Activated T-helper 1 cell treated with anti-CD3 and anti-CD28 coated beads, Interleukin-12 subunit alpha, Interleukin-12 subunit beta, Interleukin-2, Interleukin-4 antibody, amounts not matched to agents 30 ng/mL and 10 ng/mL and 1 ng/mL, durations not matched to agents 14 hours and 24 hours and 36 hours (primary cell): ENCODE data around the gene PAK5. TPM values are rescaled to one million over a fixed set of nuclear protein-coding genes. Genes with fewer than 3 reads are reported as not detected.

ENCODE experiments used
- DNase-seq: peaks from one replicate; pipeline ENCODE4 v3.0.0; 2021; ENCODE audit warnings: low spot score
- H3K27ac Mint-ChIP-seq: one replicate; pipeline ENCODE4 v1.8.0; 2021; ENCODE audit warnings: mild to moderate bottlenecking, mixed read lengths
- H3K27me3 Mint-ChIP-seq: one replicate; pipeline ENCODE4 v1.8.0; 2022; ENCODE audit warnings: mild to moderate bottlenecking, moderate library complexity, mixed read lengths; ENCODE audit not compliant: insufficient read depth
- H3K36me3 Mint-ChIP-seq: one replicate; pipeline ENCODE4 v1.8.0; 2021; ENCODE audit warnings: low read depth, mixed read lengths
- H3K4me1 Mint-ChIP-seq: one replicate; pipeline ENCODE4 v1.8.0; 2021; ENCODE audit warnings: low read depth, mixed read lengths
- H3K4me3 Mint-ChIP-seq: one replicate; pipeline ENCODE4 v1.8.0; 2021; ENCODE audit warnings: mild to moderate bottlenecking, moderate library complexity, mixed read lengths
- H3K9me3 Mint-ChIP-seq: one replicate; pipeline ENCODE4 v1.8.0; 2021; ENCODE audit warnings: mixed read lengths
- intact Hi-C: fragments of 100-400 bp; cut with micrococcal nuclease; formaldehyde crosslinking; loops from one replicate; pipeline ENCODE4 v1.15.1; 2024
- total RNA-seq: library from RNA; stranded (reverse); gene quantifications from 2 replicates; pipeline ENCODE4 v1.2.3, GENCODE V29; 2022

Gene PAK5
- total RNA-seq, 1 donor from 2014 or later = not detected

- H3K4me3 Mint-ChIP-seq = no peak overlapping the region
- no peak for DNase-seq
- H3K27me3 Mint-ChIP-seq = no peaks in the 10 kb centered on the region
- intact Hi-C loops = no loop called here
- H3K36me3 Mint-ChIP-seq = no peaks in the 10 kb centered on the region
- H3K9me3 Mint-ChIP-seq = no peaks in the 10 kb centered on the region
- H3K4me1 Mint-ChIP-seq = no peaks in the 10 kb centered on the region
- no peak overlapping the region for H3K27ac Mint-ChIP-seq
These were observed 241.3 kb downstream of the PAK5 start for GRCh38 chr20:9597547-9597946.

DNA sequence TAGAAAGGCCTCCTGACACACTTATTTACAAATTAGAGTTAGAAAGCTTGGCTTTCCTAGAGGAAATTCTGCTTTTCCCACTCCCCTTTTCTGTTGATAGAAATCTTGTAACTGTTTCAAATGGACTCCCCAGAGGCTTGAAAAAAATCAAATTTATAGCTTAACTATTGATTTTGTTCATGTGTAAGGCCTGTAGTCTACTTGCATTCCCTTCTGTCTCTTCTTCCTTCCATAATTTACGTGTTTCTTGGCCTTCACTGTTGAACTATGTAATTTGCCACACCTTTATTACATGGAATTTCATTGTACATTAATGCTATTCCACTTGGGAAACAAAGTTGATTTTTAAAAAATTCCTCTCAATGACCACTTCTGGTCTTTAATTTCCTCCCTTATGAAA lies 243.1 kb downstream of the PAK5 start:
- no peaks in the 10 kb centered on the region for H3K27me3 Mint-ChIP-seq
- no peaks in the 10 kb centered on the region for H3K9me3 Mint-ChIP-seq
- no peaks in the 10 kb centered on the region for H3K36me3 Mint-ChIP-seq
- intact Hi-C loops = no loop called here
- no peaks in the 10 kb centered on the region for H3K4me1 Mint-ChIP-seq
- H3K27ac Mint-ChIP-seq = no peak overlapping the region
- DNase-seq = no peak
- no peak overlapping the region for H3K4me3 Mint-ChIP-seq

GRCh38 chr20:9594284-9594875 lies 244.5 kb downstream of the PAK5 start:
- no peaks in the 10 kb centered on the region for H3K36me3 Mint-ChIP-seq
- H3K4me3 Mint-ChIP-seq = no peak overlapping the region
- intact Hi-C loops = no loop called here
- no peak for DNase-seq
- H3K27ac Mint-ChIP-seq = no peak overlapping the region
- H3K9me3 Mint-ChIP-seq = no peaks in the 10 kb centered on the region
- no peaks in the 10 kb centered on the region for H3K27me3 Mint-ChIP-seq
- H3K4me1 Mint-ChIP-seq = no peaks in the 10 kb centered on the region

DNA sequence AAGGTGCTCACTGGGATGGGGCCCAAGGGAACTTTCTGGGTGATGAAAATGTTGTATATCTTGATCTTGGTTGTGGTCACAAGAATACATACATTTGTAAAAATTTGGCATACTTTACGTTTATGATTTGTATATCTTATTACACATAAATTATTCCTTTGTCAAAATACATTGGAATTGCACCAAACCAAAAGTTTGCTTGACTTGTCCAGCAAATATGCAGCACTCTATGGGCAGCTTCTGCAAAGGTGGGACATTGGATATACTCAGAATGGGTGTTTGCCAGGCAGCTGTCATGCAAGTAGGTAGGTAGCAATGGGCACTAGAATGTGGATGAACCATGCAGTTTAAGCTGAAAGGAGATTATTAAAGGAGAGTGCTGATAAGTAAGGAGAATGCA lies 246.5 kb downstream of the PAK5 start:
- intact Hi-C loops = no loop called here
- no peak for DNase-seq
- Mint-ChIP-seq H3K4me1 (no peaks in the 10 kb centered on the region), H3K27ac (no peak overlapping the region), H3K4me3 (no peak overlapping the region), H3K36me3 (no peaks in the 10 kb centered on the region), H3K9me3 (no peaks in the 10 kb centered on the region), H3K27me3 (no peaks in the 10 kb centered on the region)

DNA sequence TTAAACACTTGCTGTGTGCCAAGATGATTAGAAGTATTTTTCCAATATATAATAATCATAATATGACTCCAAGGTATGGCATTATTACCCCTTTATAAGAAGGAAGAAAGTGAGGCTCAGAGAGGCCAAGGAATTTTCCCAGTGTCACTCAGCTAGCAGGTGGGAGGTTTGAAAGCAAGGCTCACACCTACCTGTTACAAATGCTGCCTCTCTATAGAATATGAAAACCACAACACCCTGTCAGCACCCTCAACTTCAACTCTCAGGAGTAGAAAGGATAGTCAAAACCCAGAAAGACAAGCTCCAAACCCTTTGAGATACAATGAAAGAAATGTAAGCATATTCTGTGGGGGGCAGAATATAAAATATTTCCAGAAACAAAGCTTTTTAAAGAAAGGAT lies 247.8 kb downstream of the PAK5 start:
- no peaks in the 10 kb centered on the region for H3K36me3 Mint-ChIP-seq
- intact Hi-C loops = no loop called here
- no peak overlapping the region for H3K27ac Mint-ChIP-seq
- H3K4me1 Mint-ChIP-seq = no peaks in the 10 kb centered on the region
- no peaks in the 10 kb centered on the region for H3K9me3 Mint-ChIP-seq
- no peak for DNase-seq
- no peaks in the 10 kb centered on the region for H3K27me3 Mint-ChIP-seq
- H3K4me3 Mint-ChIP-seq = no peak overlapping the region

GRCh38 chr20:9590189-9590588 lies 248.7 kb downstream of the PAK5 start:
- no peak overlapping the region for H3K27ac Mint-ChIP-seq
- H3K36me3 Mint-ChIP-seq = no peaks in the 10 kb centered on the region
- no peak for DNase-seq
- no peaks in the 10 kb centered on the region for H3K9me3 Mint-ChIP-seq
- no peak overlapping the region for H3K4me3 Mint-ChIP-seq
- intact Hi-C loops = no loop called here
- no peaks in the 10 kb centered on the region for H3K4me1 Mint-ChIP-seq
- H3K27me3 Mint-ChIP-seq = no peaks in the 10 kb centered on the region

DNA sequence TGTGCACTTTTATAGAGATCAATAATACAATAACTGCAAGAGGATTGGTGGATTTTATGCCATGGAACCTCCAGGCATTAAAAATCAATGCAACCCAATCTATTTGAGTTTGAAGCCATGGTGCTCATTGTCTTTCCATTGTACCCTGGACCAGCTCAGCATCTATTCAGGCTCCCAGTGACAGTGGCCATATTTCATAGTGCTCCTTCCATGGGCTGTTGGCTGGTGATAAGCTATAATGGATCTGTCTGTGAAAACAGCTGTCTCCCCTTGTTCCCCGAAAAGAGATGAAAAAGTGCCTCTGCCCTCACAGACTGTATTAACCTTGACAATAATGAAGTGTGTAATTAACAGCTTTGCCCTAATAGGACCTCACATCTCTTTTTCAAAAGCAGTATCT lies 250.2 kb downstream of the PAK5 start:
- Mint-ChIP-seq H3K4me3 (no peak overlapping the region), H3K4me1 (no peaks in the 10 kb centered on the region), H3K27ac (no peak overlapping the region), H3K27me3 (no peaks in the 10 kb centered on the region), H3K36me3 (no peaks in the 10 kb centered on the region), H3K9me3 (no peaks in the 10 kb centered on the region)
- intact Hi-C loops = no loop called here
- DNase-seq = no peak

DNA sequence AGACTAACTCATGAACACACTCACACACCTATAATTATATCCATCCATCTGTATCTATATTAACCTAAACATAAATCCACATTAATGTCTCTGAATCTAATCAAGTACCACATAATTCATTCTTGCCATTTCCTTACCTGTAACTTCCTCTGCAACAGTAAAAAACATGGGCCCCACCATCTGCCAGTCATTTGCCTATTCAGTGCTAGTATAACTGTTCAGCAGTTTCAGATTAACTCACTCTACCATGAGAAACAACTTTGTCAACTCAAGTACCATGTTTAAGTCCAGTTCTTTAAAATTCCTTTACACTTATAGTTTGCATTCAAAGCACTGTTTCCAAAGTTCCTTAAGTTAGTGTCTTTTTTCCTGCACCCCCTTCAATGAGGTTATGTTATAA lies 255.7 kb downstream of the PAK5 start:
- no peaks in the 10 kb centered on the region for H3K9me3 Mint-ChIP-seq
- no peaks in the 10 kb centered on the region for H3K27me3 Mint-ChIP-seq
- H3K4me1 Mint-ChIP-seq = no peaks in the 10 kb centered on the region
- H3K27ac Mint-ChIP-seq = no peak overlapping the region
- intact Hi-C loops = no loop called here
- no peaks in the 10 kb centered on the region for H3K36me3 Mint-ChIP-seq
- DNase-seq = no peak
- no peak overlapping the region for H3K4me3 Mint-ChIP-seq

GRCh38 chr20:9582137-9582536 lies 256.7 kb downstream of the PAK5 start:
- no peak overlapping the region for H3K27ac Mint-ChIP-seq
- H3K9me3 Mint-ChIP-seq = no peaks in the 10 kb centered on the region
- H3K36me3 Mint-ChIP-seq = no peaks in the 10 kb centered on the region
- intact Hi-C loops = no loop called here
- H3K4me1 Mint-ChIP-seq = no peaks in the 10 kb centered on the region
- H3K27me3 Mint-ChIP-seq = no peaks in the 10 kb centered on the region
- no peak for DNase-seq
- no peak overlapping the region for H3K4me3 Mint-ChIP-seq

GRCh38 chr20:9581509-9581908 lies 257.4 kb downstream of the PAK5 start:
- Mint-ChIP-seq H3K27me3 (no peaks in the 10 kb centered on the region), H3K36me3 (no peaks in the 10 kb centered on the region), H3K9me3 (no peaks in the 10 kb centered on the region), H3K27ac (no peak overlapping the region), H3K4me1 (no peaks in the 10 kb centered on the region), H3K4me3 (no peak overlapping the region)
- intact Hi-C loops = no loop called here
- DNase-seq = no peak

- peaks cover 2% of the 10 kb centered on the region for H3K27me3 Mint-ChIP-seq
- H3K27ac Mint-ChIP-seq = no peak overlapping the region
- no peaks in the 10 kb centered on the region for H3K9me3 Mint-ChIP-seq
- H3K36me3 Mint-ChIP-seq = no peaks in the 10 kb centered on the region
- intact Hi-C loops = no loop called here
- no peaks in the 10 kb centered on the region for H3K4me1 Mint-ChIP-seq
- DNase-seq = no peak
- H3K4me3 Mint-ChIP-seq = no peak overlapping the region
These were observed 260.3 kb downstream of the PAK5 start for GRCh38 chr20:9578594-9578993.

DNA sequence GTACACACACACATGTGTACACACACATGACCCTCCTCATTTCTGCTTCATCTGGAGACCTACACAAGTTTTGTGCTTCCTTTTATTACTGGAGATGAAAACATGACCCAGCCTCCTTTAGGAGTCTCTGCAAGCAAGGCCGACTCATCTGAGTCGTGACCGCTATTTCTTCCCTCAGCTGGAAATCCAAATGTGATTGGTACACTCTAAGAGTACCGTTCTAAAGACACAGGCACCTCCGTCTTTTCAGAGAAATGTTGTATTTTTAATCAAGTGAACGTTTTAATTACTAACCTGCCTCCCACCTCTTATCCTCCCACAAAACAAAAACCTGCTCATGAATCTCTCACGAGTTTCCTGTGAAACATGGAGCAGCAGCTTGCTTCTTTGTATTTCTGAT lies 261.5 kb downstream of the PAK5 start:
- H3K9me3 Mint-ChIP-seq = no peaks in the 10 kb centered on the region
- intact Hi-C loops = no loop called here
- no peak overlapping the region for H3K27ac Mint-ChIP-seq
- peaks cover 2% of the 10 kb centered on the region for H3K27me3 Mint-ChIP-seq
- no peak overlapping the region for H3K4me3 Mint-ChIP-seq
- H3K36me3 Mint-ChIP-seq = no peaks in the 10 kb centered on the region
- H3K4me1 Mint-ChIP-seq = no peaks in the 10 kb centered on the region
- DNase-seq = no peak

DNA sequence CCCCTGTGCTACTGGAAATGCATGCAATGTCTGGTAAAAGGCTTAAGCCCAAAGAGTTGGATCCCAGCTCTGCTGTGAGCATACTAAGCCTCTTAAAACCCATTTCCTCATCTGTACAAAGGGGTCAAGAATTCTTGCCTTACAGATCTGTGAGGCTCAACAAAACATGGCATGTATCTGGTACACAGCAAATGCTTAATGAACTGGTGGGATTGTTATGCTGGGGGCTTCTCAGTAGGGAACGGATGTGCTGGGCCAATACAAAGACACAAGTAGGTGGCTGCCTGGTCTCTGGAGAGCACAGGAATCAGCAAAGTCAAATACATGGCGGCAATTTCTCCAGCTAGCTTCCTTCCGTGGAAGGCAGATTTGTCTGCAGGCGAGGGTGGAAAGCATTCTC lies 262.2 kb downstream of the PAK5 start:
- H3K9me3 Mint-ChIP-seq = no peaks in the 10 kb centered on the region
- intact Hi-C loops = no loop called here

GRCh38 chr20:9575836-9576235 lies 263.0 kb downstream of the PAK5 start:
- H3K27ac Mint-ChIP-seq = no peak overlapping the region
- H3K4me1 Mint-ChIP-seq = no peaks in the 10 kb centered on the region
- H3K27me3 Mint-ChIP-seq = peaks cover 2% of the 10 kb centered on the region
- H3K4me3 Mint-ChIP-seq = no peak overlapping the region
- intact Hi-C loops = no loop called here
- no peak for DNase-seq
- H3K9me3 Mint-ChIP-seq = no peaks in the 10 kb centered on the region
- no peaks in the 10 kb centered on the region for H3K36me3 Mint-ChIP-seq

More for the DNA sequence above, 262.2 kb downstream of the PAK5 start:
- Mint-ChIP-seq H3K4me1 (no peaks in the 10 kb centered on the region), H3K27ac (no peak overlapping the region), H3K4me3 (no peak overlapping the region), H3K36me3 (no peaks in the 10 kb centered on the region), H3K27me3 (peaks cover 2% of the 10 kb centered on the region)
- DNase-seq = no peak
